Keratinocyte (primary cell): ENCODE measurements around the gene GOLM1.

Source experiments
- EZH2 ChIP-seq: IDR thresholded peaks from one replicate; pipeline ENCODE4 v1.6.1; 2012; ENCODE audit warnings: inconsistent platforms, mild to moderate bottlenecking, low read length, moderate library complexity
- TF ChIP-seq, protein P1 (sequence below), 3 experiments: IDR thresholded peaks in 1 of 3; conservative IDR thresholded peaks in 1 of 3; optimal IDR thresholded peaks in 1 of 3; 2 replicates in 2 of 3; 3 replicates in 1 of 3; pipeline versions ENCODE3 to v1.5.1; 2011; ENCODE audit warnings: low read length in 3 of 3, mild to moderate bottlenecking in 3 of 3, moderate library complexity in 2 of 3, control low read depth in 1 of 3, inconsistent platforms in 1 of 3; ENCODE audit not compliant: insufficient read depth in 2 of 3; ENCODE audit errors: extremely low read depth in 1 of 3

DNA sequence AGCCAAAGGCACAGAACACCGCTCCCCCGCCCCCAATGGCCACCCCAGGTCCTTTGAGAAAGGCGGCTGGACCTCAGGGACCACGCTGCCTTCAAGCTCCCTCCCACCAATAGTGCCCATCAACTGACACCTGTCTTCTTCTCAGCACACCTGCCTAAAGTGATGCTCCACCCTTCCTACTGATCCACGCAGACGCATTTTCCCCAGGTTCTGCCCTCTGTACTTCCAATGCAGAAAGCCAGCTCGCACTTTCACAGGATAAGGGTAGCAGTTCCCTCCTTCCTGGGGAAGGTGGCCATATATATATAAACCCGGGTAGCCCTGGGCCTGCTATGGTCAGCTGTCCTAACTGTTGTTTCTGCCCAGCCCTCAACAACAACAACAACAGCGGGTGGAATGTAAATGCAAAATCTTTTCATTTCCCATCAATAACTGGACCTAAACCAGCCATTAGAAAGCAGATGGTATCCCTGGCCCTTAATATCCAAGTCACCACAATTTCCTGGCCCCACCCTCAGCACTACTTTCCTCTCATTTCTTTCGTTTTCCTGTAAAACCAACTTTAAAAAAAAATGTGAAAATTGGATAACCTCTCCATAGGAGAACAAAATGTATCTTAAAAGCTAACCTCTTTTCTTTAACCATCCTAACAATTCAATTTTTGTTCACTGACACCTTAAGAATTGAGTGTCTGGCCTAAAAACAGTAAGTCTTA is 1.7 kb downstream of the GOLM1 start:
- TF ChIP-seq, protein P1, sequence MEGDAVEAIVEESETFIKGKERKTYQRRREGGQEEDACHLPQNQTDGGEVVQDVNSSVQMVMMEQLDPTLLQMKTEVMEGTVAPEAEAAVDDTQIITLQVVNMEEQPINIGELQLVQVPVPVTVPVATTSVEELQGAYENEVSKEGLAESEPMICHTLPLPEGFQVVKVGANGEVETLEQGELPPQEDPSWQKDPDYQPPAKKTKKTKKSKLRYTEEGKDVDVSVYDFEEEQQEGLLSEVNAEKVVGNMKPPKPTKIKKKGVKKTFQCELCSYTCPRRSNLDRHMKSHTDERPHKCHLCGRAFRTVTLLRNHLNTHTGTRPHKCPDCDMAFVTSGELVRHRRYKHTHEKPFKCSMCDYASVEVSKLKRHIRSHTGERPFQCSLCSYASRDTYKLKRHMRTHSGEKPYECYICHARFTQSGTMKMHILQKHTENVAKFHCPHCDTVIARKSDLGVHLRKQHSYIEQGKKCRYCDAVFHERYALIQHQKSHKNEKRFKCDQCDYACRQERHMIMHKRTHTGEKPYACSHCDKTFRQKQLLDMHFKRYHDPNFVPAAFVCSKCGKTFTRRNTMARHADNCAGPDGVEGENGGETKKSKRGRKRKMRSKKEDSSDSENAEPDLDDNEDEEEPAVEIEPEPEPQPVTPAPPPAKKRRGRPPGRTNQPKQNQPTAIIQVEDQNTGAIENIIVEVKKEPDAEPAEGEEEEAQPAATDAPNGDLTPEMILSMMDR (optimal IDR thresholded peaks at IDR 0.05 in 1 of 3, IDR thresholded peaks at IDR 0.05 in 1 of 3, conservative IDR thresholded peaks at IDR 0.05 in 1 of 3; ENCODE audit: extremely low read depth in 1 of 3, insufficient read depth in 2 of 3, low read length in 3 of 3) = no peak
- no peak for TF ChIP-seq EZH2
